Measurements from ENCODE around the gene PMP22.

DNA sequence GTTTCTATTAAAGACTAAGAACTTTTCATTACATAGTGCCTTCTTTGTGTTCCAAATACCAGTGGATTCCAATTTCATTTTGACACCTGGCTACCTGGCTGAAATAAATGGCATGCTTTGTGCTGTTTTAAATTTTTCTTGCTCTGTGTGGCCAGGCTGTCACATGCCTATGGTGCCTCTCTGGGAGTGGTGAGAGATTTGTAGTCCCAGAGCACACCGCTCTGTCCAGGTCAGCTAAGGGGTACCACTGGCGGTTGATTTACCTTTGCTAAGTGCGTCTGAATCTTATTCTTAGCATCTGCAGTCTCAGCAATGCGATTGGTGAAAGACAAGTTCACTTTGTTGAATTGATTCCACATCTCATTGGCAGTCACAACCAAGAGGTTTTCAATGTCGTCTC, 46.9 kb upstream of the PMP22 start:
- TF ChIP-seq, protein P1, sequence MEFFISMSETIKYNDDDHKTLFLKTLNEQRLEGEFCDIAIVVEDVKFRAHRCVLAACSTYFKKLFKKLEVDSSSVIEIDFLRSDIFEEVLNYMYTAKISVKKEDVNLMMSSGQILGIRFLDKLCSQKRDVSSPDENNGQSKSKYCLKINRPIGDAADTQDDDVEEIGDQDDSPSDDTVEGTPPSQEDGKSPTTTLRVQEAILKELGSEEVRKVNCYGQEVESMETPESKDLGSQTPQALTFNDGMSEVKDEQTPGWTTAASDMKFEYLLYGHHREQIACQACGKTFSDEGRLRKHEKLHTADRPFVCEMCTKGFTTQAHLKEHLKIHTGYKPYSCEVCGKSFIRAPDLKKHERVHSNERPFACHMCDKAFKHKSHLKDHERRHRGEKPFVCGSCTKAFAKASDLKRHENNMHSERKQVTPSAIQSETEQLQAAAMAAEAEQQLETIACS (CRISPR knock-in tag; IDR thresholded peaks at IDR 0.05), result no peak
- TF ChIP-seq CBX2 (IDR thresholded peaks at IDR 0.05; ENCODE audit: low read depth, low read length) (no peak), CBX2 (CRISPR knock-in tag; IDR thresholded peaks at IDR 0.05; ENCODE audit: low read depth) (no peak), PCBP1 (IDR thresholded peaks at IDR 0.05; ENCODE audit: borderline replicate concordance, low read depth, low read length) (no peak), STAG1 (CRISPR knock-in tag; IDR thresholded peaks at IDR 0.05) (no peak), NFE2 (CRISPR knock-in tag; IDR thresholded peaks at IDR 0.05) (no peak), SAFB2 (CRISPR knock-in tag; IDR thresholded peaks at IDR 0.05; ENCODE audit: borderline replicate concordance, low read depth) (no peak), RNF2 (conservative IDR thresholded peaks at IDR 0.05; ENCODE audit: low read depth) (no peak), EZH2 (conservative IDR thresholded peaks at IDR 0.05; ENCODE audit: low read depth, low read length) (no peak), RAD51 (IDR thresholded peaks at IDR 0.05; ENCODE audit: borderline replicate concordance) (no peak), TP53 (CRISPR knock-in tag; conservative IDR thresholded peaks at IDR 0.05) (no peak), NCOR1 (IDR thresholded peaks at IDR 0.05; ENCODE audit: borderline replicate concordance, low read length) (no peak), ZBTB38 (CRISPR knock-in tag; IDR thresholded peaks at IDR 0.05) (no peak), POLR2A (IDR thresholded peaks at IDR 0.05; ENCODE audit: insufficient read depth in 1 of 2, low read depth in 2 of 2, low read length in 2 of 2) (no peak)

Measured in HepG2 (cell line).